H1 (cell line): ENCODE data around the gene GRID2. TPM values are rescaled to one million over a fixed set of nuclear protein-coding genes. Genes with fewer than 3 reads are reported as not detected.
"Not testable (repeated sequence)": the region's sequence is repeated elsewhere in the genome, so short reads cannot be mapped to it uniquely, and the experiment has no call there.

Source experiments
- CTCF ChIA-PET: fragments of 300-600 bp; sonication (Branson Sonifier 250); formaldehyde crosslinking; loops from one replicate; lab custom pipeline; 2021; ENCODE audit not compliant: partially characterized antibody; lab: Charles Lee
- POLR2A ChIA-PET: fragments of 300-600 bp; sonication (Branson Sonifier 250); formaldehyde crosslinking; loops from one replicate; lab custom pipeline; 2021; ENCODE audit warnings: inconsistent platforms; ENCODE audit not compliant: partially characterized antibody; lab: Charles Lee
- DNase-seq, 2 experiments: peaks; one replicate each; pipeline versions ENCODE4 v3.0.0 to v3.0.0-alpha.2; 2010 to 2022; ENCODE audit warnings: low spot score in 2 of 2, low read depth in 1 of 2, mixed read lengths in 1 of 2
- FAIRE-seq: peaks from 2 replicates; lab custom pipeline; 2011; peaks lifted over from hg19 to GRCh38; lab: Jason Lieb, UNC
- H2AFZ ChIP-seq: 2 replicates; pipeline ENCODE4 v1.8.1; 2012; ENCODE audit warnings: low read length, inconsistent platforms
- H2AK5ac ChIP-seq: 2 replicates; pipeline ENCODE4 v1.6.1; 2013; ENCODE audit warnings: low read depth, low read length
- H2BK120ac ChIP-seq: replicated peaks from 2 replicates; pipeline ENCODE3; 2013; ENCODE audit warnings: low read depth, low read length, inconsistent platforms
- H2BK12ac ChIP-seq: 2 replicates; pipeline ENCODE4 v1.6.1; 2013; ENCODE audit warnings: low read depth, low read length
- H2BK15ac ChIP-seq: 2 replicates; pipeline ENCODE4 v1.6.1; 2013; ENCODE audit warnings: low read length
- H2BK20ac ChIP-seq: 2 replicates; pipeline ENCODE4 v1.6.1; 2013; ENCODE audit warnings: low read length
- H2BK5ac ChIP-seq: 2 replicates; pipeline ENCODE4 v1.6.1; 2013; ENCODE audit warnings: low read depth, low read length
- H3K14ac ChIP-seq: 2 replicates; pipeline ENCODE4 v1.6.1; 2013; ENCODE audit warnings: inconsistent platforms; ENCODE audit not compliant: insufficient read length
- H3K18ac ChIP-seq: 2 replicates; pipeline ENCODE4 v1.6.1; 2013; ENCODE audit warnings: low read length; ENCODE audit errors: extremely low read depth
- H3K23ac ChIP-seq: 2 replicates; pipeline ENCODE4 v1.6.1; 2013; ENCODE audit warnings: inconsistent platforms; ENCODE audit not compliant: insufficient read length
- H3K23me2 ChIP-seq: 2 replicates; pipeline ENCODE4 v1.6.1; 2013; ENCODE audit warnings: low read depth, low read length
- H3K27ac ChIP-seq: 2 replicates; pipeline ENCODE4 v1.6.1; 2011; ENCODE audit warnings: low read depth, low read length, inconsistent platforms
- H3K27me3 ChIP-seq, 4 experiments: replicated peaks in 1 of 4; 1 replicate in 1 of 4; 2 replicates in 3 of 4; pipeline versions ENCODE4 v1.6.1 to v1.8.1; 2011 to 2013; ENCODE audit warnings: low read length in 3 of 4, mild to moderate bottlenecking in 3 of 4, inconsistent platforms in 2 of 4, mixed read lengths in 2 of 4, moderate library complexity in 1 of 4; ENCODE audit not compliant: control insufficient read depth in 3 of 4, insufficient read depth in 3 of 4; ENCODE audit errors: extremely low read depth in 1 of 4
- H3K36me3 ChIP-seq, 4 experiments: 2 replicates each; pipeline versions ENCODE4 v1.6.1 to v1.8.1; 2011 to 2013; ENCODE audit warnings: mild to moderate bottlenecking in 4 of 4, low read length in 3 of 4, moderate library complexity in 2 of 4, control low read depth in 1 of 4, inconsistent platforms in 1 of 4; ENCODE audit not compliant: insufficient read depth in 4 of 4, control insufficient read depth in 2 of 4
- H3K4ac ChIP-seq: replicated peaks from 2 replicates; pipeline ENCODE3; 2013; ENCODE audit warnings: low read length, low read depth, mixed read lengths, inconsistent platforms; ENCODE audit not compliant: insufficient read length
- H3K4me1 ChIP-seq, 4 experiments: replicated peaks in 1 of 4; 1 replicate in 1 of 4; 2 replicates in 3 of 4; pipeline versions ENCODE4 v1.6.1 to v1.8.1; 2011 to 2013; ENCODE audit warnings: low read length in 3 of 4, inconsistent platforms in 2 of 4, mixed read lengths in 1 of 4; ENCODE audit not compliant: insufficient read depth in 4 of 4, control insufficient read depth in 3 of 4
- H3K4me2 ChIP-seq, 2 experiments: 2 replicates each; pipeline versions ENCODE4 v1.6.1 to v1.8.1; 2011 to 2013; ENCODE audit warnings: low read depth in 2 of 2, low read length in 2 of 2, control low read depth in 1 of 2, inconsistent platforms in 1 of 2, mild to moderate bottlenecking in 1 of 2; ENCODE audit not compliant: insufficient read depth in 1 of 2
- H3K4me3 ChIP-seq, 4 experiments: fragments of 200-600, 300-600 bp in 1 of 4; sonication (generic), shearing (Covaris generic), sonication (Bioruptor Twin) in 1 of 4; 2 replicates each; pipeline versions ENCODE4 v1.5.1 to v1.8.1; 2011 to 2016; ENCODE audit warnings: low read length in 4 of 4, low read depth in 3 of 4, control low read depth in 2 of 4, inconsistent platforms in 2 of 4, mild to moderate bottlenecking in 2 of 4, mixed read lengths in 1 of 4, moderate library complexity in 1 of 4; ENCODE audit not compliant: insufficient read depth in 2 of 4; ENCODE audit errors: extremely low read depth in 1 of 4
- H3K56ac ChIP-seq: replicated peaks from 2 replicates; pipeline ENCODE3; 2013; ENCODE audit warnings: low read depth, mild to moderate bottlenecking, mixed read lengths, low read length, inconsistent platforms; ENCODE audit not compliant: insufficient read length
- H3K79me1 ChIP-seq: 2 replicates; pipeline ENCODE4 v1.6.1; 2013; ENCODE audit warnings: low read depth, low read length, control low read depth
- H3K79me2 ChIP-seq, 2 experiments: 2 replicates each; pipeline versions ENCODE4 v1.6.1 to v1.8.1; 2012 to 2013; ENCODE audit warnings: low read length in 2 of 2, mild to moderate bottlenecking in 2 of 2, inconsistent platforms in 1 of 2; ENCODE audit not compliant: insufficient read depth in 2 of 2, control insufficient read depth in 1 of 2
- H3K9ac ChIP-seq, 4 experiments: replicated peaks in 1 of 4; 1 replicate in 1 of 4; 2 replicates in 3 of 4; pipeline versions ENCODE4 v1.6.1 to v1.8.1; 2011 to 2013; ENCODE audit warnings: low read depth in 3 of 4, low read length in 3 of 4, control low read depth in 2 of 4, mild to moderate bottlenecking in 2 of 4, moderate library complexity in 2 of 4, inconsistent platforms in 1 of 4; ENCODE audit errors: extremely low read depth in 1 of 4
- H3K9me3 ChIP-seq, 2 experiments: 2 replicates each; pipeline versions ENCODE4 v1.6.1 to v1.8.1; 2012 to 2013; ENCODE audit warnings: mild to moderate bottlenecking in 2 of 2, moderate library complexity in 2 of 2, control low read depth in 1 of 2, inconsistent platforms in 1 of 2, low read depth in 1 of 2, low read length in 1 of 2, mixed read lengths in 1 of 2; ENCODE audit not compliant: insufficient read depth in 2 of 2
- H4K20me1 ChIP-seq, 2 experiments: replicated peaks in 1 of 2; 2 replicates each; pipeline versions ENCODE3 to v1.8.1; 2011 to 2013; ENCODE audit warnings: inconsistent platforms in 2 of 2, low read length in 2 of 2, mild to moderate bottlenecking in 1 of 2; ENCODE audit not compliant: insufficient read depth in 2 of 2, control insufficient read depth in 1 of 2
- H4K5ac ChIP-seq: 2 replicates; pipeline ENCODE4 v1.6.1; 2013; ENCODE audit warnings: low read length, low read depth, mixed read lengths, inconsistent platforms; ENCODE audit not compliant: insufficient read length
- H4K8ac ChIP-seq: 2 replicates; pipeline ENCODE4 v1.8.0; 2013; ENCODE audit warnings: mild to moderate bottlenecking, moderate library complexity, low read length, inconsistent platforms; ENCODE audit not compliant: insufficient read depth; ENCODE audit errors: extremely low read depth
- H4K91ac ChIP-seq: replicated peaks from 2 replicates; pipeline ENCODE3; 2013; ENCODE audit warnings: low read length, mixed read lengths, inconsistent platforms; ENCODE audit not compliant: insufficient read length
- POLR2AphosphoS5 ChIP-seq: IDR thresholded peaks from 2 replicates; pipeline ENCODE4 v1.6.1; 2011; ENCODE audit warnings: low read depth, low read length
- TCF12 ChIP-seq: IDR thresholded peaks from 2 replicates; pipeline ENCODE4 v1.6.1; 2011; ENCODE audit warnings: low read depth, mild to moderate bottlenecking, low read length
- WGBS, 2 experiments: shearing (Covaris generic) in 1 of 2; methylation state at CpG; one replicate each; pipeline versions ENCODE4 v1.1.6 to v1.1.7; 2013 to 2015; ENCODE audit warnings: low lambda C conversion rate in 2 of 2, mixed read lengths in 2 of 2, inconsistent platforms in 1 of 2, low coverage in 1 of 2, missing lambda C conversion rate in 1 of 2; ENCODE audit not compliant: insufficient replicate concordance in 2 of 2, insufficient coverage in 1 of 2, insufficient read length in 1 of 2; ENCODE audit errors: extremely low coverage in 1 of 2, missing lambda C conversion rate in 1 of 2; 5-methylcytosine and 5-hydroxymethylcytosine counted together
- polyA plus RNA-seq, 7 experiments: library from polyadenylated mRNA; depleted of rRNA in 3 of 7; stranded (reverse) in 5 of 7; unstranded in 2 of 7; fragments of >200 nt in 5 of 7; fragments of 200-250 nt in 2 of 7; gene quantifications; 1 replicate in 5 of 7; 2 replicates in 1 of 7; 4 replicates in 1 of 7; pipeline versions ENCODE4 v1.2.1 to v1.2.3, GENCODE V29; 2011 to 2013; ENCODE audit warnings: missing spikeins in 2 of 7, mixed read lengths in 2 of 7
- total RNA-seq: library from RNA; stranded (reverse); fragmentation: NEBNext Ultra II Directional; extraction: Animal tissue kit (Norgen Biotek cat#: 25700); gene quantifications from 2 replicates; pipeline ENCODE4 v1.2.1, GENCODE V29; 2021

GRID2 gene
- total and polyA plus RNA-seq, 2 of the 8 experiments (the other 6 are each of a cell fraction or from before 2014, with no cell fraction given), result 31.1 to 81.9 TPM

DNA sequence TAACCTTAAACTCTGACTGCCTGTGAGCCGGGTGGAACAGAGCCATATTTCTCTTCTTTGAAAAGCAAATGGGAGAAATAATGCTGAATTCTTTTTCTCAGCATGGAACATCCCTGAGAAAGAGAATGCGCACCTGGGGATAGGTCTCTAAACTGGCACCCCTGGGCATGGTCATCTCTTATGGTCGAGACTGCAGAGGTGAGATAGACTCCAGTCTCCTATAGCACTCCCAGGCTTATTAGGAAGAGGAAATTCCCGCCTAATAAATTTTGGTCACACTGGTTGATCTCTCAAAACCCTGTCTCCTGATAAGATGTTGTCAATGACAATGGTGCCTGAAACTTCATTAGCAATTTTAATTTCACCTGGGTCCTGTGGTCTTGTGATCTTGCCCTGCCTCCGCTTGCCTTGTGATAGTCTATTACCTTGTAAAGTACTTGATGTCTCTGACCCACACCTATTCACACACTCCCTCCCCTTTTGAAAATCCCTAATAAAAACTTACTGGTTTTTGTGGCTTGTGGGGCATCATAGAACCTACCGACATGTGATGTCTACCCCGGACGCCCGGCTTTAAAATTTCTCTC lies 1062.5 kb downstream of the GRID2 start:
- H4K20me1 ChIP-seq, H3K79me1 ChIP-seq, H3K18ac ChIP-seq, H3K4ac ChIP-seq, FAIRE-seq, H3K56ac ChIP-seq, H3K9ac ChIP-seq, H3K14ac ChIP-seq, H2BK15ac ChIP-seq, H3K36me3 ChIP-seq, H3K79me2 ChIP-seq, CTCF ChIA-PET, H2BK12ac ChIP-seq, H2AFZ ChIP-seq, H2AK5ac ChIP-seq, H2BK5ac ChIP-seq, H4K8ac ChIP-seq, H3K27ac ChIP-seq, H2BK120ac ChIP-seq, POLR2A ChIA-PET, H3K27me3 ChIP-seq, H3K23ac ChIP-seq, H3K9me3 ChIP-seq, H4K91ac ChIP-seq, H2BK20ac ChIP-seq, H3K23me2 ChIP-seq, H3K4me1 ChIP-seq, H4K5ac ChIP-seq: not testable (repeated sequence)
- DNase-seq, result peak in 1 of 2 experiments; percentile 50
- TF ChIP-seq TCF12, result peak; percentile 97
- TF ChIP-seq POLR2AphosphoS5, result peak; percentile 55; the same call in 1 of the 2 replicates
- Histone ChIP-seq H3K4me3 (peak overlapping the region in 1 of 4 experiments; percentile 33; a peak in 1 of 8 replicates), H3K4me2 (peak overlapping the region; percentile 24 to 41; a peak in 3 of 4 replicates)
- WGBS, 2 experiments, result 24% methylated on average over 9 of the region's 9 CpGs; no CpG with 5 or more reads in 1 of the 2 experiments
